Left renal cortex interstitium (tissue), 4 donors: ENCODE results near the gene YARS2. TPM values are rescaled to one million over a fixed set of nuclear protein-coding genes. Genes with fewer than 3 reads are reported as not detected.
"Not testable (repeated sequence)": the region's sequence is repeated elsewhere in the genome, so short reads cannot be mapped to it uniquely, and the experiment has no call there.

ENCODE experiments used
- DNase-seq, 4 donors: peaks; one replicate each; pipeline ENCODE4 v3.0.0-alpha.2; 2013; ENCODE audit warnings: low read depth in 4 of 4, low spot score in 2 of 4, missing footprints in 1 of 4
- polyA plus RNA-seq, 4 donors: library from polyadenylated mRNA; unstranded; fragments of 120-200 nt; gene quantifications; one replicate each; pipeline ENCODE4 v1.2.1, GENCODE V29; 2013; ENCODE audit not compliant: insufficient read length in 4 of 4

YARS2 gene
- polyA plus RNA-seq, 4 donors: 30.1 to 34.2 (median 32.0) TPM

DNA sequence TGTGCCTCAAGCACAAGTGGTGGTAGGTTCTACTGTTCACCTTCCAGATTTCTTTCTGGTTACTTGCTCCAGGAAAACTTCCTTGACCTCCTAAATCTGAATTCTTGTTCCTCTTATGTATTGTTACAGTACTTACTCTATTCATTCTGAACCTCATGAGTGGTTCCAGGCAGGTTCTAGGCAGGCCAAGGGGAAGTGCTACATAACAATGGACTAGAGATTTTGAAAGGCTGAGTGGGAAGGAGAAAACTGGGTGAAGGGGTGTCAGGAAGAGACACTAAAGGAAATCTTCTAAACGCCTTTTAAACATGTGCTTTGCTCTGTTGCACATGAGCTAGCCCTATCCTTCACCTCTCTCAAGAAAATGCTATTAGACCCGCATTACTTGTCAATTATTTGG lies 1.6 kb downstream of the YARS2 start:
- no peak for DNase-seq

DNA sequence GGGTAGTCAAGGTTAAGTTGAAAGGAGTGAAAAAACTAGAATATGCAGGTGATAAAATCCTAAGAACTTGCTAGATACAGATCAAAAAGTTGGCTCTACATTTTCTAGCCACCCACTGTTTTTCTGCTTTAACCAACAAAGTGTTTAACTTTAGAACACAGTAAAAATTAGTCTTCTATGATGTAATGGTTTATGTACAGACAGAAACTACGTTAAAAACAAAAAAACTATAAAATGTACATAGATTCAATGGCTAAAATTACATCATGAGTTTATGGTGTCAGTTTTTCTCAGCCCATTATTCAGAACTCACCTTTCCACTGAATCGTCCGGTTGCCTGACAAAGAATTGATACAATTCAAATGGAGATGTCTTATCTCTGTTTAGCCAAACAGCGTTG lies 2.1 kb downstream of the YARS2 start:
- no peak for DNase-seq

- no peak for DNase-seq
Observed at GRCh38 chr12:32743264-32743663, 12.4 kb downstream of the YARS2 start.

- no peak for DNase-seq
Observed at GRCh38 chr12:32742133-32742532, 13.6 kb downstream of the YARS2 start.

GRCh38 chr12:32739279-32739678 lies 16.4 kb downstream of the YARS2 start:
- no peak for DNase-seq

GRCh38 chr12:32737715-32738114 lies 18.0 kb downstream of the YARS2 start:
- no peak for DNase-seq

DNA sequence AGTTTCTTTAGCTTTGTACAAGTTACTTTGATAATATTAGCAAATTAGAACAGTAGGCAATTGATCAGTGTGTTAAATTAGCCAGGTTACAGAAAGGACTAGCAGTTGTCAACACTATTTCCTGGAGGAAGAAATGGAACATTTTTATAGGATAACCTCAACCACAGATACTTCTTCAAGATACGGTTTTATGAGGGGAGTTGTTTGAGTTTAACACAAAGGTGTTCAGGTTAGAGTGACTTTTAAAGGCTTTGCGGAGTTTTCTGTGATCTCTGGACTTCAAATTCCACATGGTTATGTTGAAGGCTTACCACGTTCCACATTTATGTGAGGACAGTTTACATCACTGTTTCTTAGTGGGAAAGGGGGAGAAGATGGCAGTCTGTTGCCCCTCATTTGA lies 19.3 kb downstream of the YARS2 start:
- DNase-seq: no peak

GRCh38 chr12:32734952-32735351 lies 20.7 kb downstream of the YARS2 start:
- no peak for DNase-seq

DNA sequence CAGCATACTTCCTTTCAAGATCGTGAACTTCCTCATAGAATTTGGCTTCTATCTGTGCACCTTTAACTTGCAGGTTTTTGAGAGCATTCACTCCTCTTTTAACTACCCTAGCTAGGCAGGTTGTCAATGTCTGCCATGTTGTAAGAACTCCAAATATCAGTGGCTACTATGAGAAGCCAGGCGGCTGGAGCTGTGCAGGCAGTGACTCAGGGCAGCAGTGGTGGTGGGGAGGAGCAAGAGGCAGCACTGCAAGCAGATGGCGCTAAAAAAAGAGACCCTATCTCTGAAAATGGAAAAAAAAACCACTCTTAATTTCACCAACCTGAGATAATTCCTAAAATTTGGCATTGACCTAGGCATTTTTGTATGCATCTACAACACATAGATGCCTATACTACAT lies 28.5 kb downstream of the YARS2 start:
- DNase-seq: no peak

DNA sequence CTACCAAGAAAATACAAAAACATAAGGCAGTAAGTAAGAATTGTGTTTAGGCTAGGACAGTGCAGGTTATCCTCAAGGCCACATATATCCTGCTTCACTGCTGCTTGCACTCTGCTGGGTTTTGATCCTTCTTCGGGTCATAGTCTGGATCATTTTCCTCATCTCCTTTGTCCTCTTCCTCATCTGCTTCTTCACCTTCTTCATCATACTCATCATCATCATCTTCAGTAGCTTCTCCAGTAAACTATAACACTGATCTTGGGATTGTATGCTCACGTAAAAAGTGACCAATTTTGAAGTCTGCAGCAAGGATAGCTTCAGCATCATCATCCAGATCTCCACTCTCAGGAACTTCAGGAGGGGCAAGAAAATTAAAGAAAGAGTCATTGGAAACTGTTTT lies 29.4 kb downstream of the YARS2 start:
- no peak for DNase-seq

GRCh38 chr12:32725308-32725707 lies 30.4 kb downstream of the YARS2 start:
- DNase-seq: not testable (repeated sequence)

DNA sequence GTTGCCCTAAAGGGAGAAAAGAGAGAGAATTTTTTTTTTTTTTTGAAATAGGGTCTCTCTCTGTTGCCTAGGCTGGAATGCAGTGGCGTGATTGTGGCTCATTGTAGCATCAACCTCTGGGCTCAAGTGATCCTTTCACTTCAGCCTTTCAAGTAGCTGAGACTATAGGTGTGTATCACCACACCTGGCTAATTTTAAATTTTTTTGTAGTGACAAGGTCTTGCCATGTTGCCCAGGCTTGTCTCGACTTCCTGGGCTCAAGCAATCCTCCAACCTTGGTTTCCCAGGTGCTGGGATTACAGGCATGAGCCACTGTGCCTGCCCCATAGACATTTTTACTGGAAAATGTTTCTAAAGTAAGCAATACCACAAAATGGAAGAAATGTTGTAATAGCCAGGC lies 36.8 kb downstream of the YARS2 start:
- DNase-seq: no peak

GRCh38 chr12:32714772-32715171 lies 40.9 kb downstream of the YARS2 start:
- no peak for DNase-seq

DNA sequence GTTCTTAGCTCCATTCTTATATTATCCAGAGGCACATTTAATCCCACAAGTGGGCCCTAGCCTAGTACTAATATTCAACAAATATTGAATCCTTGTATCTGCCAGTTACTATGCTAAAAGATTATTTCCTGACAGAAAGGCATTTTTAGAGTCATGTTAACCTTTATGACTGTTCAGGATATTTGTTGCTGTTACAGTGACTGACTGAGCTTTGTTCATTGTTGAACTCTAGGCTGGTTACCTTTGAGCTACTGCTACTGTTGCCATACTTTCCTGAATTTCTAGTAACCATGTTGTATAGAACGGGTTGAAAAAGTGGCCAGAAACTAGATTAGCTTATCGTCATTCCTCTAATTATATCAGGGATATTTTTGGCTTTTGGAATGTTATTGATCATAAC lies 46.8 kb downstream of the YARS2 start:
- DNase-seq: no peak

GRCh38 chr12:32706335-32707024 lies 49.2 kb downstream of the YARS2 start:
- DNase-seq: no peak

DNA sequence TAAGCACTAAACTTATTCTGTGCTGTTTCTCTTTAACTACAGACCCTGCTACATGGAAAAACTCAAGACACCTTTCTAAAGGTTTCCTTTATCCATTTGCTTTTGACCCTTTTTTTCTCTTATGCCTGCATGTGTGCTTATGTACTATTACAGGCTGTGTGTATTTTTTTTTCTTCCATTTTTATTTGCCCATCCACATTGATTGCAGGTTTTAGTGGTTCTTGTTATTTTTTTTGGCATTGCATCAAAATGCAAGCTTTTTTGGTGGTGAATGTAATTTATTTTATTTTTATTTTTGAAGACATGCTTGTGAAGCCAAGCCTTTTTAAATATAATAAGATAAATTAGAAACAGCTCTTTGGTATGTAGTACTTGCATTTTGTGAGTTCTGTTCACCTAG lies 49.9 kb downstream of the YARS2 start:
- no peak for DNase-seq

GRCh38 chr12:32702946-32703345 lies 52.8 kb downstream of the YARS2 start:
- DNase-seq: no peak

GRCh38 chr12:32702473-32702872 lies 53.2 kb downstream of the YARS2 start:
- no peak for DNase-seq

DNA sequence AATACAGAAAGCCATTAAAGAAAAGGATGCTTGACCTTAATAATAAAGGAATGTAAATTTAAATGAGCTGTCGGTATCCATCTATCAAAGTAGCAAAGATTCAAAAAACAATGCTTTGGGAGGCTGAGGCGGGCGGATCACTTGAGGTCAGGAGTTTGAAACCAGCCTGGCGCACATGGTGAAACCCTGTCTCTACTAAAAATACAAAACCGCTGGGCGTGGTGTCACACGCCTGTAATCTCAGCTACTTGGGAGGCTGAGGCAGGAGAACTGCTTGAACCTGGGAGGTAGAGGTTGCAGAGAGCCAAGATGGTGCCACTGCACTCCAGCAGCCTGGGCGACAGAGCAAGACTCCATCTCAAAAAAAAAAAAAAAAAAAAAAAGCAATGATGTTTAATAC lies 56.3 kb downstream of the YARS2 start:
- not testable (repeated sequence) for DNase-seq

- DNase-seq: no peak
Observed at GRCh38 chr12:32698285-32698684, 57.4 kb downstream of the YARS2 start.

- DNase-seq: no peak
Observed at GRCh38 chr12:32697445-32697844, 58.3 kb downstream of the YARS2 start.
